ENCODE measurements around the gene ISM2. TPM values are rescaled to one million over a fixed set of nuclear protein-coding genes. Genes with fewer than 3 reads are reported as not detected.
"Not testable (repeated sequence)": the region's sequence is repeated elsewhere in the genome, so short reads cannot be mapped to it uniquely, and the experiment has no call there.

Gene ISM2
- total and polyA plus RNA-seq, 2 of the 8 experiments (the other 6 are each of a cell fraction or from before 2014, with no cell fraction given) = 0.52 to 0.79 TPM

- H3K23me2 ChIP-seq (ENCODE audit: low read depth, low read length); H3K27ac ChIP-seq (ENCODE audit: low read depth, low read length); H3K4me2 ChIP-seq (ENCODE audit: insufficient read depth in 1 of 2, low read depth in 2 of 2, low read length in 2 of 2); H4K8ac ChIP-seq (ENCODE audit: extremely low read depth, insufficient read depth, low read length); H4K91ac ChIP-seq (replicated peaks; ENCODE audit: insufficient read length, low read length); H4K20me1 ChIP-seq (replicated peaks in 1 of 2; ENCODE audit: control insufficient read depth in 1 of 2, insufficient read depth in 2 of 2, low read length in 2 of 2); H3K4me3 ChIP-seq (ENCODE audit: extremely low read depth in 1 of 4, insufficient read depth in 2 of 4, low read depth in 3 of 4, low read length in 4 of 4); H4K5ac ChIP-seq (ENCODE audit: insufficient read length, low read depth, low read length); H2AK5ac ChIP-seq (ENCODE audit: low read depth, low read length); H2BK5ac ChIP-seq (ENCODE audit: low read depth, low read length); H2BK20ac ChIP-seq (ENCODE audit: low read length); H3K18ac ChIP-seq (ENCODE audit: extremely low read depth, low read length); H3K79me1 ChIP-seq (ENCODE audit: low read depth, low read length); H3K14ac ChIP-seq (ENCODE audit: insufficient read length); H2AFZ ChIP-seq (ENCODE audit: low read length); H3K9ac ChIP-seq (replicated peaks in 1 of 4; ENCODE audit: extremely low read depth in 1 of 4, low read depth in 3 of 4, low read length in 3 of 4); FAIRE-seq; H3K56ac ChIP-seq (replicated peaks; ENCODE audit: insufficient read length, low read depth, low read length); H3K27me3 ChIP-seq (replicated peaks in 1 of 4; ENCODE audit: control insufficient read depth in 3 of 4, extremely low read depth in 1 of 4, insufficient read depth in 3 of 4, low read length in 3 of 4); H3K79me2 ChIP-seq (ENCODE audit: control insufficient read depth in 1 of 2, insufficient read depth in 2 of 2, low read length in 2 of 2); H3K23ac ChIP-seq (ENCODE audit: insufficient read length); H3K36me3 ChIP-seq (ENCODE audit: control insufficient read depth in 2 of 4, insufficient read depth in 4 of 4, low read length in 3 of 4); H3K9me3 ChIP-seq (ENCODE audit: insufficient read depth in 2 of 2, low read depth in 1 of 2, low read length in 1 of 2); H3K4ac ChIP-seq (replicated peaks; ENCODE audit: insufficient read length, low read depth, low read length); H2BK15ac ChIP-seq (ENCODE audit: low read length); H2BK12ac ChIP-seq (ENCODE audit: low read depth, low read length); DNase-seq (ENCODE audit: low read depth in 1 of 2, low spot score in 2 of 2); H2BK120ac ChIP-seq (replicated peaks; ENCODE audit: low read depth, low read length); POLR2A ChIA-PET (ENCODE audit: partially characterized antibody); H3K4me1 ChIP-seq (replicated peaks in 1 of 4; ENCODE audit: control insufficient read depth in 3 of 4, insufficient read depth in 4 of 4, low read length in 3 of 4): not testable (repeated sequence)
- 97% methylated on average over 5 of the region's 5 CpGs; no CpG with 5 or more reads in 1 of the 2 experiments for WGBS, 2 experiments (ENCODE audit: extremely low coverage in 1 of 2, insufficient coverage in 1 of 2, insufficient read length in 1 of 2, insufficient replicate concordance in 2 of 2, low coverage in 1 of 2, low lambda C conversion rate in 2 of 2, missing lambda C conversion rate in 1 of 2)
- CTCF ChIA-PET (ENCODE audit: partially characterized antibody) = interaction anchor here (1.1 to 2.4 kb wide), 3 partner anchors 10 to 126 kb away, joined by 3 to 8 read pairs (median 3); no protein-coding TSS in a partner anchor
Measured at GRCh38 chr14:77528701-77529100, 30.1 kb upstream of the ISM2 start.

All from H1 (cell line).